Stimulated activated CD4-positive, alpha-beta T cell treated with anti-CD3 and anti-CD28 coated beads, Interleukin-4, amount 100 ng/mL, for 48 hours (primary cell): ENCODE results near the gene UBALD1.

ENCODE experiments used
- DNase-seq, 2 donors: peaks; one replicate each; pipeline ENCODE4 v3.0.0-alpha.2; 2020; ENCODE audit warnings: low read depth in 2 of 2

The UBALD1 gene

GRCh38 chr16:4616047-4616811 lies 1.5 kb upstream of the UBALD1 start:
- DNase-seq, result peak; percentile 99

GRCh38 chr16:4615384-4616046 lies 827 bp upstream of the UBALD1 start:
- no peak for DNase-seq

GRCh38 chr16:4613636-4614570 lies 785 bp downstream of the UBALD1 start:
- peak; percentile 19 to 35 for DNase-seq

DNA sequence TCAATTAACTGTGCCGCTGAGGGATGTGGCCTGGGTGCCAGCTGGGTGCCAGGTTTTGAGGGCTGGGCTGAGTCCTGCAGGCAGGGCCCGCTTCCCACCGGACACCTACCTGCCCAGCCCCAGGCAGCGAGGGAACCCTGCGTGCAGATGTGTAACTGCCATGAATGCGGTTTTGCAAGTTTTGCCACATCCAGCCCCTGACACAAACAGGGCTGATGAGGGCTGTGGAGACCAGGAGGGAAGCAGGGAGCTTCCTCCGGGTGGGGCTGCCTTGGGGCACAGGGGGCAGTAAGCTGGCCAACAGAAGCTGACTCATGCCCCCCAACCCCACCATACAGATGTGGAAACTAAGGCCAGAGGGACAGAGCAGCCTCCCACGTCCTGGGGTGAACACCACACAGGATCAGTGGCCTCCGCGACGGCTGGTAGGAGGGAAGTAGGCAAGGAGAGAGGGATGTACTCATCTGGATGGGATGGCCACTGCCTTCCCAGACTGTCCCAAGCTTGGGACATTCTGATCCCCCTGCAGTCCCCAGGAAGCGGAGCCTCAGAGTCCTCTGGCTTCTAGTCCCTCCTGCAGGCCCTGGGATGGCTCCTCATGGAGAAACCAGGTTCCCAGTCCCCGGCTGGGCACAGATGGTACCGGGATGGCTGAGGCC lies 1.6 kb downstream of the UBALD1 start:
- no peak for DNase-seq

DNA sequence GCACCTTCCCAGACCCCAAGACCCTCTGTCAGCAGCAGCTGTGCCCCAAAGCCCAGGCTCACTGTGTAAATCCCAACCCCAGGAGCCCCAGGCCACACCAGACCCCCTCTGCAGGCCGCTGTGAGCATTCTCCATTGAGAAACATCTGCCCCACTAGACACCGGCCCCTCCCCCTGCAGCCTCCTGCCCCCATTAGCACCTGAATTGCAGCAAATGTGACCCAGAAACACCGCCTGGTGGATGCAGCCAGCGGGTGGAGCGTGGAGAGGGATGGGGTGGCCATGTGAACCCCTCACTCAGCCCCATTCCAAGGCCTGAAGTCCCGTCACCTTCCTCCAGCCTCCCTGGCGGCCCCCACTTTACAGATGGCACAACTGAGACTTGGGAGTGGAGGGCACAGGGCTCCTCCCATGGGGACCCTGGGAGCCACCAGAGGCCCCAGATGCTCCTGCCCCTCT lies 2.2 kb downstream of the UBALD1 start:
- DNase-seq, result no peak

DNA sequence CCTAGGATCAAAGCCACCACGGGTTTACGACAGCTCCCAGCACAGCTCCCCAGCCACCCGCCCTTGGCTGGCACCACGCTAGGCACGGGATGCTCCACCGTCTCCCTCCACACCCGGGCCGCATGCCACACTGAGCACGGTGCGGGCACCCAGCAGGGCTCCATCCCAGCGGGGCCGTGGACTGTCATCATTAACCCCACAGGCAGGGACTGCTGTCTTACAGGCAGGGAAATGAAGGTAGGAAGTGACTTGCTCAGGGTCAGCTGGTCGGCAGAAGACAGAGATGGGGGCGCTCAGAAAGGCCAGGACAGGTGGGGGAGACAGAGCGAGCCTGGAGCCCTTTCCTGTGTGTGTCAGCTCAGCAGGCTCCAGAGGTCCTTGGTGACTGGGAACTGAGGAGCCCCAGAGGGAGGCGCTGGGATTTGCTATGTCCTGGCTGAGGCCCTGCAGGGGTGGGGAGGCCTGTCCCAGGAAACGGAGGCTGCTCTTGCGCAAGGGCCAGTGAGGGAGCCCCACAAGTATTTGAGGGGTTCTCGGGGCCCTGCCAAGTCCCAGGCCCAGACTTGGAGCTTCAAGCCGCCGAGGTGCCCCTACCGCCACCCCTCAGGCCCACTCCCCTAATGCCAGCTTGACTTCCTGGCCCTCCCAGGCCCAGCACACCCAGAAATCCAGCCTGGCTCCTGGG lies 3.2 kb downstream of the UBALD1 start:
- DNase-seq, result no peak

- no peak for DNase-seq
Observed at GRCh38 chr16:4610011-4611005, 4.4 kb downstream of the UBALD1 start.

DNA sequence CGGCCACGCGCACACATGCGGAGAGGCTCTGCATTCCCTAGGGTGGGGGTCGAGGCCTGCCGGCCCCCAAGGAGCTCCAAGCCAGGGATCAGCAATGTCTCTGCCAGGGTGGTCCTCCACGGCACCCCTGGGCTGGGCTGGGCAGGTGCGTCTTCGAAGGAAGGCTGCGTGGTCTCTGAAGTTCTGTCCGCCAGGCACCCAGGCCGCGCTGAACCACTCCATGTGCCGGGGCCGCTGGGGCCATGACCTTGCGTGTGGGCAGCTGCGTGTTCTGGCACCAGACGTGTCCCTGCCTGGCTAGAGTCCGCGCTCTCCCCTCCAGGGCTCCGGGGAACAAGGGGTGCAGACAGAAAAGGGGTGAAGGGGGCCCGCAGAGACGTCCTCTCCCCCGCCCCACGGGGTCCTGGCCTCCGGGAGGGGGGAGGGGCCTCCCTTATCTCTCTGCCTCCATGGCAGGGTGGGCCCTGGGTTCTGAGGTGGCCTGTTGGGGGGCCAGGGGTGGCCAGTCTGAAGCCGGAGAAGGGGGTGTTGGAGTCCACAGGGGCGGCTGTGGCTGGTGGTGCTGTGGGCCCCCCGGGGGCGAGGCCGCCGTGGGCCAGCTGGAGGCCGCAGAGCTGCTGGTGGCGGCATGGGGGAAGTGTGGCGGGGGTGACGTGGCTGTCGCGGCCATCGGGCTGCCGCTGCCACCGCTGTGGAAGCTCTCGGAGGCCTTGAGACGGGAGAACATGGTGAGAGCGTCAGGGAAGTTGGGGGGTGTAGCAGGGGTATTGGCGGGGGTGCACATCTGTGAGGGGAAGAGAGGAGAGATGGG lies 5.3 kb downstream of the UBALD1 start:
- no peak for DNase-seq

GRCh38 chr16:4608704-4608980 lies 6.0 kb downstream of the UBALD1 start:
- no peak for DNase-seq

DNA sequence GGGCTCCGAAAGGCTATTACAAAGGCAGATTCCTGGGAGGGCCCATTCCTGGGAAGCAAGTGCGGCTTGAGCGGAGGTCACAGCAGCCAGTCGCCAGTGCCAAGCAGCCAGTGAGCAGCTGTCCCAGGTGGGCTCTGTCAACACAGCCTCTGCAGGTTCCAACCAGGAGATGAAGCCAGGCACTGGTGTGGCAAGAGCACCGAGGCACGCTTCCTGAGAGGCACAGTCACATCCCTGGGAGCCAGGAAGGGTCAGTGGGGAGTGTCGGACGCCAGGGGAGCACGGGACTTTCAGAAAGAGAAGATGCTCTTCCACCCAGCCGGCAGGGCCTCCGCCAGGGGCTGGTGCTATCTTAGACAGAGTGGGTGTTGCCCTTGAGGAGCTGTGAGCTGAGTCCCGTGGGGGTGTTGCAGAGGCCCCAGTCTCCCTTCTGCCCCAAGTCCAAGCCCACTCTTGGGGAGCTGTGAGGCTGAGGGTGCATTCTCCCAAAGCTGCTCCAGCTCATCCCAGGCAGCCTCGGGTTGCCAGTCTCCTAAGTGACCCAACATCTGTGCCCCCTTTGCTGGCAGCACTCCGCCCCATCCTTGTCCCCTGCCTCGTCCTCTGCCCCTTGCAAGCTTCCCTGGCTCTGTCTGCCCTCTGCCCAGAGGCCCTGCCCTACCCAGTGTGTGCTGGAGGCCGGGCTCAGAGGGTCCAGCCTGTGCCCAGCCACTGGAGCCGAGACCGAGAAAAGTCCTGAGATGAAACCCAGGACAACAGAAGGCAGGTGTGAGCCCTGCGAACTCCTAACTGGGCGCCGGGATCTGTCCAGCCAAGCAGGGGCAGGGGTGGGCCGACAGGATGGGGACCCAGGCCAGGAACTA lies 6.6 kb downstream of the UBALD1 start:
- DNase-seq, result no peak

GRCh38 chr16:4606354-4606753 lies 8.3 kb downstream of the UBALD1 start:
- no peak for DNase-seq

DNA sequence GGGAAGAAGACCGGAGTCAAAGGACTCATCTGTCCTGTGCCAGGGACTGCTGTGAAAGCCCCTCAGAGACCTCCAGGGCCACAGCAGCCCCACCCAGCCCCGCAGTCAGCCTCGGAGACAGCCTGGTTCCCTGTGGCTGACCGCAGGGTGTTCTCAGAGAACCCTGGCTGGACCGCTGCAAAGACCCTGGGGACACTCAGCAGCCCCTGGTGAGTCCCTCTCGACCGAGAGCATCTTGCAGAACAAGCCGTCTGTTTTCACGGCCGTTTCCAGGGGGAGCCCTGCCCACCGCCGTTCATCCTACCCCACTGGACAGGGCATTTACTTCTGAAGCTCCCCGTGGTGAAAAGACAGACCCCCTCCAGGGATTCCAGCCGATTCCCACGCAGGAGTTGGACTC lies 10.3 kb downstream of the UBALD1 start:
- no peak for DNase-seq

GRCh38 chr16:4603624-4604170 lies 11.0 kb downstream of the UBALD1 start:
- no peak for DNase-seq

DNA sequence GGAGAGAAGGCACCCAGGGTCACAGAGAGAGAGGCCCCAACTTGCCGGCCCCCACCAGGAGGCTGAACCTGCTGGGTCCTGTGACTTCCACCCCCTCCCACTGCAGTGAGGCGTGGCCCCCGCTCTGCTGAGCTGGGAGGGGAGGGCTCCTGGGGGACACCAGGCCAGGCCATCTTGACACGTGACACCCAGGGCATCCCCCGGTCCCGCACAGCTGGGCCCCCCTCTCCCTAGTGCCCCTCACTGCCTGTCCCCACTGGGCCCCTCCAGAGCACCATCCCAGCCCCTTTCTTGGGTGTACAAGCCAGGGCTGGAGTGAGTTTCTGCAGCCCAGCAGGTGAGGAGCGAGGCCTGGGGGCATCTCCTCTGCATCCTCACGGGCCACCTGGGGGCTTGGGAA lies 12.4 kb downstream of the UBALD1 start:
- no peak for DNase-seq

- DNase-seq, result no peak
Observed at GRCh38 chr16:4601864-4602186, 12.9 kb downstream of the UBALD1 start.

GRCh38 chr16:4601036-4601863 lies 13.4 kb downstream of the UBALD1 start:
- DNase-seq, result no peak

- DNase-seq, result no peak
Observed at GRCh38 chr16:4599545-4599944, 15.1 kb downstream of the UBALD1 start.
